ENCODE data around the gene SLC2A5.
"Not testable (repeated sequence)": the region's sequence is repeated elsewhere in the genome, so short reads cannot be mapped to it uniquely, and the experiment has no call there.

The SLC2A5 gene

GRCh38 chr1:9033363-9033762 is 36.1 kb downstream of the SLC2A5 start:
- DNase-seq (ENCODE audit: low spot score) = no peak

- no peak for DNase-seq (ENCODE audit: low spot score)
These were observed 37.8 kb downstream of the SLC2A5 start for GRCh38 chr1:9031484-9032259.

GRCh38 chr1:9031077-9031476 is 38.4 kb downstream of the SLC2A5 start:
- DNase-seq (ENCODE audit: low spot score) = not testable (repeated sequence)

- DNase-seq (ENCODE audit: low spot score) = no peak
These were observed 40.3 kb downstream of the SLC2A5 start for GRCh38 chr1:9028921-9029705.

GRCh38 chr1:9027307-9027706 is 42.1 kb downstream of the SLC2A5 start:
- DNase-seq (ENCODE audit: low spot score) = no peak

- DNase-seq (ENCODE audit: low spot score) = no peak
These were observed 44.0 kb downstream of the SLC2A5 start for GRCh38 chr1:9025449-9025848.

GRCh38 chr1:9024837-9025236 is 44.6 kb downstream of the SLC2A5 start:
- DNase-seq (ENCODE audit: low spot score) = no peak

- no peak for DNase-seq (ENCODE audit: low spot score)
These were observed 46.7 kb downstream of the SLC2A5 start for GRCh38 chr1:9022773-9023172.

- DNase-seq (ENCODE audit: low spot score) = not testable (repeated sequence)
These were observed 47.3 kb downstream of the SLC2A5 start for GRCh38 chr1:9022026-9022738.

GRCh38 chr1:9020305-9020704 is 49.1 kb downstream of the SLC2A5 start:
- no peak for DNase-seq (ENCODE audit: low spot score)

- no peak for DNase-seq (ENCODE audit: low spot score)
These were observed 49.5 kb downstream of the SLC2A5 start for GRCh38 chr1:9019896-9020295.

GRCh38 chr1:9018333-9018732 is 51.1 kb downstream of the SLC2A5 start:
- DNase-seq (ENCODE audit: low spot score) = no peak

GRCh38 chr1:9016455-9016854 is 53.0 kb downstream of the SLC2A5 start:
- DNase-seq (ENCODE audit: low spot score) = no peak

- no peak for DNase-seq (ENCODE audit: low spot score)
These were observed 54.7 kb downstream of the SLC2A5 start for GRCh38 chr1:9014475-9015375.

GRCh38 chr1:9013819-9014218 is 55.6 kb downstream of the SLC2A5 start:
- no peak for DNase-seq (ENCODE audit: low spot score)

- DNase-seq (ENCODE audit: low spot score) = no peak
These were observed 58.6 kb downstream of the SLC2A5 start for GRCh38 chr1:9010781-9011323.

- no peak for DNase-seq (ENCODE audit: low spot score)
These were observed 59.7 kb downstream of the SLC2A5 start for GRCh38 chr1:9009438-9010370.

- no peak for DNase-seq (ENCODE audit: low spot score)
These were observed 61.2 kb downstream of the SLC2A5 start for GRCh38 chr1:9008236-9008635.

- no peak for DNase-seq (ENCODE audit: low spot score)
These were observed 62.3 kb downstream of the SLC2A5 start for GRCh38 chr1:9006956-9007615.

GRCh38 chr1:9005395-9005708 is 64.1 kb downstream of the SLC2A5 start:
- no peak for DNase-seq (ENCODE audit: low spot score)
